ENCODE data around the gene PLIN1. TPM values are rescaled to one million over a fixed set of nuclear protein-coding genes. Genes with fewer than 3 reads are reported as not detected.

PLIN1 gene
- total and polyA plus RNA-seq, 2 of the 4 experiments (the other 2 are of a cell fraction), result under 0.01 to 0.07 TPM

GRCh38 chr15:89656116-89656815 is 22.9 kb downstream of the PLIN1 start (continued):
- TF ChIP-seq POLR2A (IDR thresholded peaks at IDR 0.05; ENCODE audit: low read depth, low read length) (no peak), CHD1 (IDR thresholded peaks at IDR 0.05; ENCODE audit: low read depth, low read length) (no peak)

- Histone ChIP-seq H4K20me1 (ENCODE audit: insufficient read depth, low read length) (peaks cover 16% of the 10 kb centered on the region), H3K27ac (ENCODE audit: insufficient read depth, low read length) (peak within 1 kb of the TSS; percentile 20; the same call in 1 of the 2 replicates), H3K18ac (ENCODE audit: low read depth, low read length) (no peak within 1 kb of the TSS; the same call in 1 of the 2 replicates), H3K56ac (ENCODE audit: extremely low read depth, insufficient read depth, low read length) (peak within 1 kb of the TSS; percentile 17), H3K9me1 (ENCODE audit: insufficient read depth, low read length) (peaks cover 10% of the 10 kb centered on the region), H2BK5ac (ENCODE audit: low read depth, low read length, poor library complexity, severe bottlenecking) (peak within 1 kb of the TSS; percentile 9), H3K79me1 (ENCODE audit: low read depth in 1 of 2, low read length in 2 of 2) (peaks cover 16 to 35% of the 10 kb centered on the region in 2 experiments), H2BK120ac (ENCODE audit: low read depth, low read length) (peak within 1 kb of the TSS; percentile 41), H3K9me3 (ENCODE audit: control insufficient read depth, insufficient read depth, low read length) (no peaks in the 10 kb centered on the region), H3K23ac (ENCODE audit: low read depth, low read length) (peak within 1 kb of the TSS; percentile 70), H3K36me3 (ENCODE audit: control insufficient read depth, insufficient read depth, low read length) (peaks cover 6% of the 10 kb centered on the region), H2AK9ac (replicated peaks; ENCODE audit: low read depth, low read length, poor library complexity) (peak within 1 kb of the TSS; percentile 94), H3K27me3 (ENCODE audit: control insufficient read depth, insufficient read depth, low read length) (no peaks in the 10 kb centered on the region), H2BK20ac (ENCODE audit: low read depth, low read length) (peak within 1 kb of the TSS; percentile 49; the same call in 1 of the 2 replicates), H2AFZ (replicated peaks; ENCODE audit: low read length, poor library complexity) (peak within 1 kb of the TSS; percentile 93), H4K8ac (ENCODE audit: low read depth in 2 of 2, low read length in 2 of 2) (peak within 1 kb of the TSS; percentile 78 to 84), H3K9ac (ENCODE audit: low read depth, low read length) (peak within 1 kb of the TSS; percentile 71), H3K4me2 (ENCODE audit: low read depth, low read length) (peak within 1 kb of the TSS; percentile 87), H2BK15ac (ENCODE audit: low read depth, low read length) (peak within 1 kb of the TSS; percentile 20; the same call in 1 of the 3 replicates), H3K4ac (ENCODE audit: low read depth, low read length) (peak within 1 kb of the TSS; percentile 70), H3K4me1 (ENCODE audit: control insufficient read depth, insufficient read depth, low read length) (peaks cover 5% of the 10 kb centered on the region), H4K5ac (ENCODE audit: low read depth, low read length) (peak within 1 kb of the TSS; percentile 75), H4K91ac (ENCODE audit: insufficient read depth, low read depth, low read length) (peak within 1 kb of the TSS; percentile 85), H3K4me3 (ENCODE audit: insufficient read depth, low read depth, low read length) (peak within 1 kb of the TSS; percentile 95), H2AK5ac (ENCODE audit: low read depth, low read length) (peak within 1 kb of the TSS; percentile 51; the same call in 1 of the 2 replicates), H3K14ac (replicated peaks; ENCODE audit: low read depth, low read length) (peak within 1 kb of the TSS; percentile 48)
- no TSS peak for BruUV-seq (replicated peaks)
- dilution Hi-C loops (cut with HindIII; ENCODE audit: low sequenced_read_pairs, unreplicated experiment) (no loop called here), intact Hi-C loops (cut with micrococcal nuclease) (no loop called here), in situ Hi-C loops (cut with MboI; ENCODE audit: low sequenced_read_pairs) (no loop called here)
- ATAC-seq (ENCODE audit: low read depth) (peak; percentile 94), DNase-seq (peak; percentile 47)
- POLR2A ChIA-PET (ENCODE audit: unreplicated experiment), result interaction anchor here (0.6 kb wide), 1 partner anchor 11 kb away, joined by 3 read pairs; no protein-coding TSS in a partner anchor
- TF ChIP-seq SMC3 (IDR thresholded peaks at IDR 0.05; ENCODE audit: low read depth, low read length) (no peak), MAZ (IDR thresholded peaks at IDR 0.05; ENCODE audit: borderline replicate concordance, low read depth, low read length) (peak; percentile 59; the same call in 1 of the 2 replicates), FOS (IDR thresholded peaks at IDR 0.05; ENCODE audit: low read depth, low read length) (no peak), RCOR1 (IDR thresholded peaks at IDR 0.05; ENCODE audit: insufficient replicate concordance, low read length) (no peak)
- WGBS, 2 experiments (ENCODE audit: extremely low coverage in 2 of 2, insufficient read length in 1 of 2), result 1% methylated on average over 29 of the region's 87 CpGs; no CpG with 5 or more reads in 1 of the 2 experiments
- CTCF ChIA-PET, result no interaction called here
Measured at GRCh38 chr15:89654847-89655805, 24.0 kb downstream of the PLIN1 start, which contains the start of gene KIF7. Gene KIF7, minus strand, starts transcription at chr15:89655467. Its CDS starts 2,537 bp downstream, at chr15:89652930.

Measured in IMR-90 (cell line).